ENCODE data around the gene KLHDC1.

- no peak for TF ChIP-seq POLR2A (IDR thresholded peaks at IDR 0.05)
- TF ChIP-seq POLR2AphosphoS5 (IDR thresholded peaks at IDR 0.05), result no peak
- no peak for TF ChIP-seq CTCF (IDR thresholded peaks at IDR 0.05)
Measured at GRCh38 chr14:49755378-49755777, 62.5 kb downstream of the KLHDC1 start.
